GM19193 (cell line): ENCODE measurements around the gene BTBD16.

ENCODE experiments used
- POLR2A ChIP-seq: IDR thresholded peaks from 4 replicates; pipeline ENCODE4 v1.6.1; 2011; ENCODE audit not compliant: insufficient read depth, insufficient read length; ENCODE audit errors: extremely low read depth

Gene BTBD16

GRCh38 chr10:122292376-122292775, 21.3 kb downstream of the BTBD16 start:
- no peak for TF ChIP-seq POLR2A

- no peak for TF ChIP-seq POLR2A
Observed at GRCh38 chr10:122293156-122293960, 22.3 kb downstream of the BTBD16 start.

- TF ChIP-seq POLR2A: no peak
Observed at GRCh38 chr10:122293961-122294380, 22.9 kb downstream of the BTBD16 start.

DNA sequence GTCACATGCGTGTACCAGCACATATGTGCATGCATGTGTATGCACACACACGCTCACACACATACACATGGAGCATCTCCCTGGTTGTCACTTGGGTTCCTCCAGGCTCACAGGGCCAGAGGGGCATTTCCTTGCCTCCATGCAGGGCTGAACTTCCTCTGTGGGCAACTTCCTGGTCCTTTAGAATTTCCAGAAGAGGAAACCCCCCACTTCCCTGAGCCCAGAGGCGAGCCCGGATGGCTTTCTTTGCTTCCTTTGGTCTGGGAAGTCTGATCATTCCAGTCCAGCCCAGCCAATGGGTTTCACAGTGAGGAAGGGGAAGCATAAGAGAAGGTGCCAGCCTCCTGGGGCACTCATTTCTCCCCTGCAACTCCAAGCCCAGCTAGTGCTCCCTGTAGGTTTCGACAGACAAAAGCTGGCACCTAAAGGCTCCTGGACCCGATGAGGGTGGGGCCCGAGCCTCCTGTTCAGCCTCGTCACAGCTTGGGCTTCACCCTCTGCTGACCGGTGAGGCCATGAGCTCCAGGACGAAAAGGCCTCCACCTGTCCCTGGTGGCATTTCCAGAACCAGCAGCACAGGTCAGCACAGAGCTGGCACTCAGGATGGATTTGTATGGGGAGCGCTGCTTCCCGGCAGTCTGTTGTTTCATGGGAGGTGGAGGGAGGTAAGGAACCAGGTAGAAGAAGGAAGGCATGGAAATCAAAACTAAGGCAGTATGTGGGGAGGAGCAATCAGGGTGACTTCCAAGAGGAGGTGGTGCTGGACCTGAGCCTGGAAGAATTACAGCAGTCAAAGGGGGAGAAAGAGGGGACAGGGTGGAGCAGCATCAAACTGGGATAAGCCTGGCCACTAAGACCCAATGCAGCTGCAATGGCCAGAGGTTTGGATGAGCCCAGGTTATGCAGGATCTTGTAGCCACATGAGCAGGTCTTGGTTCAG, 23.7 kb downstream of the BTBD16 start:
- no peak for TF ChIP-seq POLR2A

DNA sequence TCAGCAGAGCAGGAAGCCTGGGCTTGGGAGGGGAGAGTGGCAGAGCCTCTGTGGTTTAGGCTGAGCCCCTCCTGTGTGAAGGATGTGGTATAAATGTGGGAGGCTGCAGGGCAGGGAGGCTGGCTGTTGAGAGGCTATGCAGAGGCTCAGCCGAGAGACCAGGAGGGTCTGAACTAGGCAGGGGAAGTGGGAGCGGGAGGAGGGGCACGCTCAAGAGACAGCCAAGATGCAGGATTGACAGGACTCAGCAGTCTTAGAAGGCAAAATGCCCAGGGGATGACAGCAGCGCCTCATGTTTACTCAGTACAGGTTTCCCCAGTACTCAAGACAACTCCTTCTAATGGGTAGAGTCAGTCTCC, 24.3 kb downstream of the BTBD16 start:
- no peak for TF ChIP-seq POLR2A

DNA sequence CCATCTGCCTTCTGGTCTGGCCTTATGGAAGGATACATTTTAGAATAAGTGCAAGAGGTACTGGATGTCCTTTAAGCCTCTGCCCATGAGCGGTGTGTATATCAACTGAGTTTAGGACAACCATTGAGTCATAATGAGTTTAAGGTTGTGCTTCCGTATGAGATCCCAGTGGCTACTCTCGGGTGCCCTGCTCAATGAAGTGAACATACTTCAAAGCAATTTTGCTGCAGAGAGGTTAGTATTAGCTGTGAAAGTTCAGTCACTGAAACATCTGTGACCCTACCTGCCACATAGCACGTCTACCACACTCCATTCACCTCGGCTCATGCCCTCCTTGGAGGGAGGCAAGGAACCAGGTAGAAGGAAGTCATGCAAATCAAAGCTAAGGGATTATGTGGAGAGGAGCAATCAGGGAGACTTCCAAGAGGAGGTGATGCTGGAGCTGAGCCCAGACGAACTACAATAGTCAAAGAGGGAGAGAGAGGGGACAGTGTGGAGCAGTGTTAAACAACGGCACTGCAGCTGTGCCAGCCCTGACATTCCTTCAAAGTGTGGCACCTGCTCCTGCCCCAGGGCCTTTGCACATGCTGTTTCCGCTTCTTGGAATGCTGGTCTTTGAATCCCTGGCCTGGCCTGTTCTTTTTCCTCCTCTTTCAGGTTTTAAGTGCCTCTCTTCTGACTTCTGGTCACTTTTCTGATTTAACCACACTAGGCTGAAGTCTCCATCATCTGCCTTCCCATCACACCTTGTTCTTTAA, 25.4 kb downstream of the BTBD16 start:
- TF ChIP-seq POLR2A: no peak

DNA sequence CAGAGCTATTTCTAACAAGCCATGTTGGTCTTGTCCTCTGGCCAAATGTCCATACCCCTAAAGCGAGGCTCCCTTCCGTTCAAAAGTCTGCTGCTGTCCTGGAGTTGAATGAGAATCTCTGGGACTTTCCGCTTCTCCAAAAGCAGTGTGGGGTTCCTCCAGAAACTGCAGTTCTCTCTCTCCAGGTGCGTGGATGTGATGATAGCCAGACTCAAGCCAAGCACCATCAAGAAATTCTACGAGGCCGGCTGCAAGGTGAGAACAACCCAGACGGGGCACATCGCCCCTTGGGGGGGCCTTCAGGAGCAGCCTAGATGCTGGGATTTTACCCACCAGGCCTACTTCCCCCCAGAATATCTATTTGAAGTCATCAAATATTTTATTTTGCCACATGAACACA, 26.5 kb downstream of the BTBD16 start:
- TF ChIP-seq POLR2A: no peak

GRCh38 chr10:122298206-122298597, 27.1 kb downstream of the BTBD16 start:
- no peak for TF ChIP-seq POLR2A

GRCh38 chr10:122298598-122299301, 27.7 kb downstream of the BTBD16 start:
- TF ChIP-seq POLR2A: no peak

DNA sequence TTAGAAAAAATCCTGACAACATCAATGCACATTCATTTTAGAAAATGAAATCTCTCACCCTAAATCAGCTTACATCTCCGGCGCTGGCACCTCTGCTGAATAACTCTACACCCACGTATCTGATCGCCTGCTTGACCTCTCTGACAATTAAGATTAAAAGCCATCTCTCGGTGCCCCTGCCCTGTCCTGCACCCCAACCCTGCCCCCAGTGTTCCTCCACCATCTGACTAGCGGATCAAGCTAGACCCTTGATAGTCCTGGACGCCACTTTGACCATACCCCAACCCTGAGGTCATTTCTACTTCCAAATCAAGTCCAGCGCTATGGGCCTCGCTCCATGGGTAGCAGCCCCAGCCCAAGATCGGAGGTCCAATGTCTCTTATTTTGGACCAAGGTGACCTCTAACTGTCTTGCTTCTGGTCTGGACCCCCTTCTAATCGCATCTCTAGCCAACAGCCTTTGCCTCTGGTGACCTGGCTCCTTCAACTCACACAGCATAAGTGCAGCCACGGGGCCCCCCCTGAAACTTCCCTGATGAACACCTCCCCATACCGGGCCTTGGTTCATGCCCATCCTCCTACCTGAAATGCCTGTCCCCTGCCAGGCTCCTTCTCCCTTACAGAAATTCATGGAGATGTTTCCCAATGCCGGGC, 28.5 kb downstream of the BTBD16 start:
- TF ChIP-seq POLR2A: no peak

- TF ChIP-seq POLR2A: no peak
Observed at GRCh38 chr10:122301055-122301810, 30.1 kb downstream of the BTBD16 start.

GRCh38 chr10:122301811-122302115, 30.7 kb downstream of the BTBD16 start:
- no peak for TF ChIP-seq POLR2A

GRCh38 chr10:122302315-122302714, 31.2 kb downstream of the BTBD16 start:
- TF ChIP-seq POLR2A: no peak
